ENCODE data around the gene BTBD9. TPM values are rescaled to one million over a fixed set of nuclear protein-coding genes. Genes with fewer than 3 reads are reported as not detected.
A peak's percentile ranks its signal among the peaks of the same experiment; 100 is the strongest.

Gene BTBD9
- total RNA-seq, 2 experiments from 2014 or later, result 8.2 to 12.2 TPM

DNA sequence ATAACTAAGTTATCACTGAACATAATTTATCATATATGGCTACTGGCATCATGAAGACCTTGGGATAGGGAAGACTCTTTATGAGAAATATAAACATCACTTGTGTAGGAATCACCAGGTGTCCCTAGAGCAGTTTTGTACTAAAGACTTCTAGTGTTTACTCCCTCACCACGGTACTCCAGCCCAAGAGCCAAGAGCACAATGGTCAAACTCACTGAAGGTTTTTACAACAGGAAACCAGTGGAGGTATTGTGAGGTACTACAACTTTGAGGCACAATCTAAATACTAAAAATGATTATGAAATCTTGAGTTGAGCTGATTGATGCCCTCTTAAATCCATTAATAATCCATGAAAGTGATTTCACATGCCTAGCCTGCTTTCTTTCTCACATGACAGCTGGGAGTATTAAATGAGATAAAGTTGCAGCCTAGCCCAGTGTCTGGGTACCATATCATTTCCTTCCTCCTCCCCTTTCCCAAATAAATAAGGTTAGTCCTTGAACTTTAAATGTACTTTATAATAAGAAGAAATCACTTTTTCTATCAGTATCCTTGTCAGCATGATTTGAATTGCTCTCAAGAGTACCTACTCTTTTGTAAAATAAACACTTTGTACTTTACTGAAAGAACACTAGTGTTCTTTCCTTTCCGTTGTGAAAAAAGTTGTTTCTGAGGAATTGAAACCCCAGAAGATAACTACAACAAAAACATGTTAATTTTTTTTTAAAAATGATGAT lies 36.7 kb upstream of the BTBD9 start:
- Mint-ChIP-seq H3K27ac (peak overlapping the region; percentile 25), H3K4me1 (peaks cover 32% of the 10 kb centered on the region), H3K36me3 (ENCODE audit: low read depth) (peaks cover 49% of the 10 kb centered on the region), H3K27me3 (no peaks in the 10 kb centered on the region), H3K4me3 (no peak overlapping the region), H3K9me3 (ENCODE audit: low read depth) (peaks cover 8% of the 10 kb centered on the region)
- DNase-seq (no peak), ATAC-seq (no peak)
- intact Hi-C loops (cut with DNase I, micrococcal nuclease), result loop anchor here (10.0 kb wide), 2 partner anchors 102 to 982 kb away; partner anchors contain the start of gene MDGA1 (in 1 of the 2)
- ChIA-PET CTCF (interaction anchor here (1.2 kb wide), 1 partner anchor 13 kb away, joined by 3 read pairs; no protein-coding TSS in a partner anchor), POLR2A (no interaction called here)

- intact Hi-C loops (cut with DNase I, micrococcal nuclease), result loop anchor here (2.0 to 10.0 kb wide), 5 partner anchors 33 to 979 kb away; partner anchors contain the start of genes DNAH8 (in 1 of the 2) and MDGA1 (in 1 of the 2)
Observed at GRCh38 chr6:38673397-38674165, 33.9 kb upstream of the BTBD9 start.

DNA sequence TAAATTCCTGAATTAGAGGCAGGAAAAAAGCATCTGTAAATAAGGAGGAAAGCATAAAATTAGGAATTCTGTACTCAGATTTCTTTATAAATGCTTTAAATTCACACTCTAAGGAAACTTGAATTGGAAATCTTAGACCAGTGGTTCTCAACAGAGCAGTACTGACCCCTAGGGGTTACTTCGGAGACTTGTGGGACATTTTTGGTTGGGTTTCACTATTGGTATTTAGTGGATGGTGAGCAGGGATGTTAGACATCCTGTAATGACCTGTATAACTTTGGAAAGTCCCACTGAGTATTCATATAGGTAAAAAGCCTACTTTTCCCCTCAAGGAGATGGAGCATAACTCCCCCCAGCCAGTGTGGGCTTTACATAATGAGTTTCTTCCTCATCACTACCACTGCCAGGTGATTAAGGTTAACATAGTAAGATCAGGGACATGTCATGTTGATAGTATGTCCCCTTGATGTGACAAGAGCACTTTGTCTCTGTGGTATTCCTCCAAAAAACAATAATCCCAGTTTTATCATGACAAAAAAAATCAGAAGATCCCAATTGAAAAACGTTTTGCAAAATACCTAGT lies 32.2 kb upstream of the BTBD9 start:
- CTCF ChIA-PET, result interaction anchor here (1.1 to 1.5 kb wide), 2 partner anchors 101 to 178 kb away, joined by 3 to 4 read pairs; no protein-coding TSS in a partner anchor
- Mint-ChIP-seq H3K27me3 (no peaks in the 10 kb centered on the region), H3K36me3 (ENCODE audit: low read depth) (peaks cover 32% of the 10 kb centered on the region), H3K9me3 (ENCODE audit: low read depth) (peaks cover 8% of the 10 kb centered on the region), H3K27ac (no peak overlapping the region), H3K4me3 (no peak overlapping the region), H3K4me1 (peaks cover 27% of the 10 kb centered on the region)
- POLR2A ChIA-PET, result no interaction called here
- intact Hi-C loops (cut with DNase I, micrococcal nuclease), result loop anchor here (1.0 to 10.0 kb wide), 6 partner anchors 31 to 977 kb away; partner anchors contain the start of genes DNAH8 (in 1 of the 2) and MDGA1 (in 1 of the 2)
- DNase-seq, result peak; percentile 41
- peak; percentile 90 for ATAC-seq

More at GRCh38 chr6:38673397-38674165, 33.9 kb upstream of the BTBD9 start:
- POLR2A ChIA-PET, result no interaction called here
- peaks cover 8% of the 10 kb centered on the region for H3K9me3 Mint-ChIP-seq (ENCODE audit: low read depth)
- no peaks in the 10 kb centered on the region for H3K27me3 Mint-ChIP-seq
- CTCF ChIA-PET, result interaction anchor here (1.1 to 1.5 kb wide), 2 partner anchors 103 to 179 kb away, joined by 3 to 4 read pairs; no protein-coding TSS in a partner anchor
- peaks cover 32% of the 10 kb centered on the region for H3K4me1 Mint-ChIP-seq
- no peak overlapping the region for H3K4me3 Mint-ChIP-seq
- H3K36me3 Mint-ChIP-seq (ENCODE audit: low read depth), result peaks cover 37% of the 10 kb centered on the region
- DNase-seq (peak; percentile 24), ATAC-seq (peak; percentile 62)
- H3K27ac Mint-ChIP-seq, result peak overlapping the region; percentile 80

GRCh38 chr6:38658418-38659167 lies 18.9 kb upstream of the BTBD9 start:
- no peaks in the 10 kb centered on the region for H3K9me3 Mint-ChIP-seq (ENCODE audit: low read depth)
- ATAC-seq (no peak), DNase-seq (no peak)
- ChIA-PET CTCF (no interaction called here), POLR2A (no interaction called here)
- H3K4me3 Mint-ChIP-seq, result no peak overlapping the region
- intact Hi-C loops (cut with DNase I, micrococcal nuclease), result no loop called here
- no peak overlapping the region for H3K27ac Mint-ChIP-seq
- no peaks in the 10 kb centered on the region for H3K27me3 Mint-ChIP-seq
- H3K36me3 Mint-ChIP-seq (ENCODE audit: low read depth), result no peaks in the 10 kb centered on the region
- H3K4me1 Mint-ChIP-seq, result no peaks in the 10 kb centered on the region

GRCh38 chr6:38656896-38657295 lies 17.2 kb upstream of the BTBD9 start:
- intact Hi-C loops (cut with DNase I, micrococcal nuclease), result no loop called here
- ATAC-seq (no peak), DNase-seq (no peak)
- ChIA-PET CTCF (no interaction called here), POLR2A (no interaction called here)
- Mint-ChIP-seq H3K4me3 (no peak overlapping the region), H3K4me1 (no peaks in the 10 kb centered on the region), H3K27ac (no peak overlapping the region), H3K36me3 (ENCODE audit: low read depth) (no peaks in the 10 kb centered on the region), H3K27me3 (no peaks in the 10 kb centered on the region), H3K9me3 (ENCODE audit: low read depth) (no peaks in the 10 kb centered on the region)

DNA sequence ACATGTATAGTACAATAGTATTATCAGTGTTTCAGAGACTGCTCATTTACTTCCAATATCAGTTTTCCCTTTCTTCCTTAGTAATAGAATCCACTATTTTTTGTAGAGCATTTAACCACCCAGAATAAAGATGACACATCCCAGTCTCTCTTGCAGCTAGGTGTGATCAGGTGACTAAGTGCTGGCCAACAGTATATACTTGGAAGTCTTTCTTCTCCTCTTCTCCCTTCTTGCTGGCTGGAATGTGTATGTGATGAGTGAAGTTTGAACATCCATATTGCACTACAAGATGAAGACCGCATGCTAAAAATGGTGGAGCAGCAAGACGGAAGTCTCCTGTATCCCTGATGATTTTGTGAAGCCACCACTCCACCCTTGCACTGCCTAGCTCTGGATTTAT lies 14.5 kb upstream of the BTBD9 start:
- no peak overlapping the region for H3K4me3 Mint-ChIP-seq
- ChIA-PET POLR2A (no interaction called here), CTCF (no interaction called here)
- intact Hi-C loops (cut with DNase I, micrococcal nuclease), result no loop called here
- no peak for ATAC-seq
- H3K9me3 Mint-ChIP-seq (ENCODE audit: low read depth), result no peaks in the 10 kb centered on the region
- no peak overlapping the region for H3K27ac Mint-ChIP-seq
- DNase-seq, result no peak
- H3K27me3 Mint-ChIP-seq, result no peaks in the 10 kb centered on the region
- H3K4me1 Mint-ChIP-seq, result no peaks in the 10 kb centered on the region
- H3K36me3 Mint-ChIP-seq (ENCODE audit: low read depth), result peaks cover 5% of the 10 kb centered on the region

- no peak overlapping the region for H3K27ac Mint-ChIP-seq
- POLR2A ChIA-PET, result no interaction called here
- no peaks in the 10 kb centered on the region for H3K4me1 Mint-ChIP-seq
- DNase-seq (no peak), ATAC-seq (no peak)
- intact Hi-C loops (cut with DNase I, micrococcal nuclease), result no loop called here
- no peaks in the 10 kb centered on the region for H3K27me3 Mint-ChIP-seq
- H3K36me3 Mint-ChIP-seq (ENCODE audit: low read depth), result peaks cover 5% of the 10 kb centered on the region
- H3K9me3 Mint-ChIP-seq (ENCODE audit: low read depth), result no peaks in the 10 kb centered on the region
- H3K4me3 Mint-ChIP-seq, result no peak overlapping the region
- CTCF ChIA-PET, result interaction anchor here (0.9 to 1.0 kb wide), 2 partner anchors 9 to 21 kb away, joined by 3 read pairs; no protein-coding TSS in a partner anchor
Observed at GRCh38 chr6:38651121-38651784, 11.5 kb upstream of the BTBD9 start.

- Mint-ChIP-seq H3K27ac (no peak overlapping the region), H3K4me1 (no peaks in the 10 kb centered on the region), H3K4me3 (no peak overlapping the region), H3K36me3 (ENCODE audit: low read depth) (peaks cover 5% of the 10 kb centered on the region), H3K27me3 (no peaks in the 10 kb centered on the region), H3K9me3 (ENCODE audit: low read depth) (no peaks in the 10 kb centered on the region)
- ChIA-PET CTCF (interaction anchor here (1.0 kb wide), 1 partner anchor 21 kb away, joined by 3 read pairs; no protein-coding TSS in a partner anchor), POLR2A (no interaction called here)
- ATAC-seq (peak; percentile 42), DNase-seq (no peak)
- intact Hi-C loops (cut with DNase I, micrococcal nuclease), result no loop called here
Observed at GRCh38 chr6:38650207-38650752, 10.6 kb upstream of the BTBD9 start.

- ChIA-PET POLR2A (no interaction called here), CTCF (no interaction called here)
- no peaks in the 10 kb centered on the region for H3K4me1 Mint-ChIP-seq
- peaks cover 5% of the 10 kb centered on the region for H3K36me3 Mint-ChIP-seq (ENCODE audit: low read depth)
- no peaks in the 10 kb centered on the region for H3K27me3 Mint-ChIP-seq
- intact Hi-C loops (cut with DNase I, micrococcal nuclease), result no loop called here
- no peak for DNase-seq
- no peak for ATAC-seq
- H3K4me3 Mint-ChIP-seq, result no peak overlapping the region
- no peaks in the 10 kb centered on the region for H3K9me3 Mint-ChIP-seq (ENCODE audit: low read depth)
- no peak overlapping the region for H3K27ac Mint-ChIP-seq
Observed at GRCh38 chr6:38649744-38650143, 10.0 kb upstream of the BTBD9 start.

DNA sequence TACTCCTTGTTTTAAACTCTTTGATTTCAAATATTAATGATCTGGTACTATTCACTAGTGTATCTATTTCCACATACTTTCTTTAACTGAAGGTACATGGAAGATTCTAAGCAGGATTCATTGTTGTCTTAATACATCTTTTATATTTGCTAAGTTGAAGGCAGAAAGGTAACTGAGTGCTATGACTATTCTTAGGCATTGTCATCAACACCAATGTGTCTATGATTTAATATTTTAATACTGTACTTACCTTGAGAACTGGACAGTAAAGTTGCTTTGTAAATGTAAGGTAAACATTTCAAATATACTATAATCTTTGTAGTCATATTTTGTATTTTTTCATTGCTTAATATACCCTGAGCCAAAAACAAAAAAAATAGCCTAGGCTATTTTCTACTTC lies 8.9 kb upstream of the BTBD9 start:
- Mint-ChIP-seq H3K9me3 (ENCODE audit: low read depth) (no peaks in the 10 kb centered on the region), H3K4me1 (no peaks in the 10 kb centered on the region), H3K27ac (no peak overlapping the region), H3K27me3 (no peaks in the 10 kb centered on the region), H3K36me3 (ENCODE audit: low read depth) (peaks cover 5% of the 10 kb centered on the region), H3K4me3 (no peak overlapping the region)
- DNase-seq (no peak), ATAC-seq (no peak)
- ChIA-PET POLR2A (no interaction called here), CTCF (interaction anchor here (0.7 kb wide), 1 partner anchor 1143 kb away, joined by 3 read pairs; no protein-coding TSS in a partner anchor)
- intact Hi-C loops (cut with DNase I, micrococcal nuclease), result no loop called here
